BJ (cell line): Measurements from ENCODE around the gene SLC25A29. TPM values are rescaled to one million over a fixed set of nuclear protein-coding genes. Genes with fewer than 3 reads are reported as not detected.
"Not testable (repeated sequence)": the region's sequence is repeated elsewhere in the genome, so short reads cannot be mapped to it uniquely, and the experiment has no call there.

Experiments
- CTCF ChIA-PET: fragments of 350-600 bp; formaldehyde crosslinking; extraction: SDS; loops from one replicate; lab custom pipeline; 2021; ENCODE audit warnings: antibody characterized with exemption, inconsistent platforms; lab: Yijun Ruan, JAX
- POLR2A ChIA-PET: fragments of 300-600 bp; sonication (Branson Sonifier 250); formaldehyde crosslinking; extraction: SDS; loops from one replicate; lab custom pipeline; 2021; ENCODE audit warnings: antibody characterized with exemption; lab: Charles Lee
- DNase-seq: peaks from one replicate; pipeline ENCODE4 v3.0.0-alpha.2; 2011; ENCODE audit warnings: low read depth
- H3K27me3 ChIP-seq: 2 replicates; pipeline ENCODE4 v1.6.0; 2011; ENCODE audit warnings: low read length; ENCODE audit not compliant: control insufficient read depth, insufficient read depth
- H3K36me3 ChIP-seq: 2 replicates; pipeline ENCODE4 v1.5.1; 2011; ENCODE audit warnings: low read length; ENCODE audit not compliant: control insufficient read depth, insufficient read depth
- H3K4me3 ChIP-seq: 2 replicates; pipeline ENCODE4 v1.5.1; 2011; ENCODE audit warnings: low read depth, mild to moderate bottlenecking, control low read depth, low read length
- polyA plus RNA-seq: library from polyadenylated mRNA; depleted of rRNA; stranded (reverse); fragments of >200 nt; gene quantifications from 2 replicates; pipeline ENCODE4 v1.2.3, GENCODE V29; 2011
- TF ChIP-seq, protein P1 (sequence below): IDR thresholded peaks from 2 replicates; pipeline ENCODE4 v1.5.1; 2011; ENCODE audit warnings: low read depth, mild to moderate bottlenecking, control low read depth, inconsistent platforms, low read length, moderate library complexity; ENCODE audit not compliant: insufficient read depth

Gene SLC25A29
- polyA plus RNA-seq, 1 experiment, result 16.4 TPM

DNA sequence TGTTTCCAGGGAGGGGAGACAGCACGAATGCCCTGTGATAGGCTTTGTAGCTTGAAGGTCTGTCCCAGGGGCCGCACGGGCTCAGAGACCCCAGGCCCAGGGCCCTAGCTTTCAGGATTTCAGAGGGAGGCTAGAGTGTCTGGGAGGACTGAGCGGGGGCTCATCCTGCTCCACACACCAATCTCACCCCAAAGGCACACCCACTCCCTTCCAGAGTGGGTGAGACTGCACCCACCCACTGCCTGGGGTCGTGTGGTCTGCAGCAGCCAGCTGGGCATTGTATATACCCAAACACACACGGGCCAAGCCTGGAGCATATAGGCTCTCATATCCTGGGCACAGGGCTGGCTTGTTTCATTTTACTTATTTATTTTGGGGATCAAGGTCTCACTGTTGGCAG, 11.1 kb upstream of the SLC25A29 start:
- no peaks in the 10 kb centered on the region for H3K36me3 ChIP-seq
- H3K27me3 ChIP-seq, result no peaks in the 10 kb centered on the region; the same call in 1 of the 2 replicates
- TF ChIP-seq, protein P1, sequence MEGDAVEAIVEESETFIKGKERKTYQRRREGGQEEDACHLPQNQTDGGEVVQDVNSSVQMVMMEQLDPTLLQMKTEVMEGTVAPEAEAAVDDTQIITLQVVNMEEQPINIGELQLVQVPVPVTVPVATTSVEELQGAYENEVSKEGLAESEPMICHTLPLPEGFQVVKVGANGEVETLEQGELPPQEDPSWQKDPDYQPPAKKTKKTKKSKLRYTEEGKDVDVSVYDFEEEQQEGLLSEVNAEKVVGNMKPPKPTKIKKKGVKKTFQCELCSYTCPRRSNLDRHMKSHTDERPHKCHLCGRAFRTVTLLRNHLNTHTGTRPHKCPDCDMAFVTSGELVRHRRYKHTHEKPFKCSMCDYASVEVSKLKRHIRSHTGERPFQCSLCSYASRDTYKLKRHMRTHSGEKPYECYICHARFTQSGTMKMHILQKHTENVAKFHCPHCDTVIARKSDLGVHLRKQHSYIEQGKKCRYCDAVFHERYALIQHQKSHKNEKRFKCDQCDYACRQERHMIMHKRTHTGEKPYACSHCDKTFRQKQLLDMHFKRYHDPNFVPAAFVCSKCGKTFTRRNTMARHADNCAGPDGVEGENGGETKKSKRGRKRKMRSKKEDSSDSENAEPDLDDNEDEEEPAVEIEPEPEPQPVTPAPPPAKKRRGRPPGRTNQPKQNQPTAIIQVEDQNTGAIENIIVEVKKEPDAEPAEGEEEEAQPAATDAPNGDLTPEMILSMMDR, result no peak
- ChIA-PET POLR2A (no interaction called here), CTCF (interaction anchor here (0.7 to 1.2 kb wide), 2 partner anchors 18 to 20 kb away, joined by 3 read pairs; no protein-coding TSS in a partner anchor)
- no peak overlapping the region for H3K4me3 ChIP-seq
- no peak for DNase-seq

DNA sequence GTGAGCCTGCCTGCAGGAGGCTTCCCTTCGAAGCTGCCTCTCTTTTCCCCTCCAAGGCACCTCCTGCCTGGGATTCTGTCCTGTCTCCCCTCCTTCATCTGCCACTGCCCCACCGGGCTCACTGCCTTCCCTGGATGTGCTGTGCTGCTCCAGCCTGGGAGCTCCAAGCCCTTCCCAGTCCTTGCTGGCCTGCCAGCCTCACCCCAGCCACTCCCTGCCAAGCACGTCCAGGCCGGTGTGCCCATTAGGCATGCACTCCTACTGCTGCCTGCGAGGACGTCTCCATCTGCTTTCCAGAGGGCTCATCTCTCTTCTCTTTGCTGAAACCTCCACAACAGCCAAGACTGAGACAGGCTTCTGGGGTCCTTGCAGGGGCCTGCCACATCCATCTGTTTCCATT, 8.5 kb upstream of the SLC25A29 start:
- H3K27me3 ChIP-seq, result 0 out of 2 replicates have a peak, but pooled peaks cover 3% of the 10 kb centered on the region

DNA sequence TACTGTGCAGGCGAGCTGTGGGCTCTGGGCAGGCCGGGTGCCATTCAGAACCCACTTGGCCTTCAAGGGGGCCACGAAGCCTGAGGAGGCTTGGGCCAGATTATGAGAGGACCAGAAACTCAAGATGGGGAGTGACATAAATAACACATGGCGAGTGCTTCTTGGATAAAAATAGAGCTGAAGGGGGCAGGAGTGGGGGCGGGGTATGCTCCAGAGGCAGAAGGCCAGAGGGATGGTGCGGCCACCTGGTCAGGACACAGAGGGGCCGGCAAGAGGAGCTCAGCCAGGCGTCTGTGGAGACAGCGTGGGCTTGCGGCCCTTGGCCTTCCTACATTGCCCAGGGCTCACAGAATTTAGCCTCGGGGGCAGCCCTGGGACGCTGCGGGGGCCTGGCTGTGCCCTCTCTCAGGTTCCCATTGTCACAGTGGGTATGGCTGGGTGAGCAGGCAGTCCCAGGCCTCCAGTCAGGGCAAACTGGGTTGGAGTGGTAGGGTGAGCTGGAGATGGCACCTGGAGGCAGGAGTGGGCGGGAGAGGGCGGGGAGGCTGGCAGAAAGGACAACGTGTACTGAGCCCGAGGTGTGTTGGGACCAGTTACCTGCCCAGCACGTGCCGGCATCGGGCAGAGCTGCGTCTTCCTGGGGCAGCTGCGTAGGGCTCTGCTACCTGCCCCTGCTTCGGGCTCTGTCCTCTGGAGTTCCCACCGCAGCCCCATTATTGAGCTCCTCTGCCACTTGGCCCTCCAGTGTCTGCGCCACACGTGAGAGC, 7.4 kb upstream of the SLC25A29 start:
- ChIA-PET POLR2A (interaction anchor here (0.7 kb wide), 1 partner anchor 9 kb away, joined by 5 read pairs; no protein-coding TSS in a partner anchor), CTCF (interaction anchor here (0.9 to 1.8 kb wide), 4 partner anchors 10 to 64 kb away, joined by 3 to 6 read pairs (median 4); no protein-coding TSS in a partner anchor)
- DNase-seq, result no peak

More for the DNA sequence above, 8.5 kb upstream of the SLC25A29 start:
- TF ChIP-seq, protein P1, result no peak
- no peaks in the 10 kb centered on the region for H3K36me3 ChIP-seq
- DNase-seq, result no peak
- H3K4me3 ChIP-seq, result no peak overlapping the region
- POLR2A ChIA-PET, result no interaction called here
- CTCF ChIA-PET, result interaction anchor here (1.8 kb wide), 1 partner anchor 12 kb away, joined by 6 read pairs; no protein-coding TSS in a partner anchor

DNA sequence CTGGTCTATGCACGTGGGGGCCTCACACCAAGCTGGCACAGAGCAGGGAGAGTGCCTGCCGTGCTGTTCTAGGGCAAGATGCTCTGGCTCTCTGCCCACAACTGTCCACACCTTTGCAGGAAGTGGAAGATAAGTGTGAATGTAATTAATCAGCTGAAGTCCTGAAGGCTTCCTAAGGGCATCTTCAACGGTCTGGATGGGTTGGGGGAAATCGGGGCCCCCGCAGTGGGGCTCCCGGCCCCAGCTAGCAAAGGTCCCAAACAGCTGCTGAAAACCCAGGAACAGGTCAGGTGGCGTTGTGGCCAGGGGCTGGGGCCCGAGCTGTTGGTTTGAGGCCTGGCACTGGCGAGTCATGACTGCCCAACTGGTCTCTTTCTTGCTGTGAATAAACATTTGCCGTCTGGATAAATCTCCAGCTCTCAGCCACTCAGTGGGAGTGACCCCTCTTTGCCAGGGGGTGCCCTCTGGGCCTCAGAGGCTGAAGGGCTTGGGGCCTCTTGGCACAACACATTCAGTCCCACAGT, 6.7 kb upstream of the SLC25A29 start:
- no peak for DNase-seq
- H3K4me3 ChIP-seq, result no peak overlapping the region
- CTCF ChIA-PET, result interaction anchor here (0.9 to 1.3 kb wide), 3 partner anchors 10 to 65 kb away, joined by 3 to 4 read pairs (median 3); no protein-coding TSS in a partner anchor
- TF ChIP-seq, protein P1, result no peak
- H3K36me3 ChIP-seq, result no peaks in the 10 kb centered on the region
- POLR2A ChIA-PET, result no interaction called here
- H3K27me3 ChIP-seq, result 0 out of 2 replicates have a peak, but pooled peaks cover 3% of the 10 kb centered on the region

More for the DNA sequence above, 7.4 kb upstream of the SLC25A29 start:
- TF ChIP-seq, protein P1, result no peak
- 0 out of 2 replicates have a peak, but pooled peaks cover 3% of the 10 kb centered on the region for H3K27me3 ChIP-seq
- H3K36me3 ChIP-seq, result no peaks in the 10 kb centered on the region
- no peak overlapping the region for H3K4me3 ChIP-seq

DNA sequence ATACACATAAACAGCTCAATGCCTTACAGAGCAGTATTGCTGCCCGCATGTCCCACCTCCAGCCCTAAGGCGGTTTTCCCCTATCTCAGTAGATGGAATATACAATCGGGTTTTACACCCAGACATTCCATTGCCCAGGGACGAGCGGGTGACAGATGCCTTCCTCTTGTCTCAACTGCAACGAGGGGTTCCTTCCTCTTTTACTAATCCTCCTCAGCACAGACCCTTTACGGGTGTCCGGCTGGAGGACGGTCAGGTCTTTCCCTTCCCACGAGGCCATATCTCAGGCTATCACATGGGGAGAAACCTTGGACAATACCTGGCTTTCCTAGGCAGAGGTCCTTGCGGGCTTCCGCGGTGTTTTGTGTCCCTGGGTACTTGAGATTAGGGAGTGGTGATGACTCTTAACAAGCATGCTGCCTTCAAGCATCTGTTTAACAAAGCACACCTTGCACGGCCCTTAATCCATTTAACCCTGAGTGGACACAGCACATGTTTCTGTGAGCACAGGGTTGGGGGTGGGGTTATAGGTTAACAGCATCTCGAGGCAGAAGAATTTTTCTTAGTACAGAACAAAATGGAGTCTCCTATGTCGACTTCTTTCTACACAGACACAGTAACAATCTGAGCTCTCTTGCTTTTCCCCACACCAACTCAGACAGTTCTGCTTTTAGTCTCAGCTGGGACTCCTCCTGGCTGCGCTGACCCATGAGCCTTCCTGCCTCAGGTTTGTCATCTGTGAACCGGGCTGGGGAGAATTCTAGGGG, 6.0 kb upstream of the SLC25A29 start:
- CTCF ChIA-PET, H3K4me3 ChIP-seq, H3K27me3 ChIP-seq, POLR2A ChIA-PET, H3K36me3 ChIP-seq, DNase-seq: not testable (repeated sequence)
